DOHH2 (cell line): ENCODE data around the gene NPFFR1.

Source experiments
- CTCF ChIP-seq: fragments of 200-600 bp; sonication (generic); IDR thresholded peaks from one replicate; pipeline ENCODE4 v1.5.1; 2014; ENCODE audit warnings: antibody characterized with exemption, mild to moderate bottlenecking, low read depth, low read length; ENCODE audit not compliant: poor library complexity, severe bottlenecking
- EZH2phosphoT487 ChIP-seq: fragments of 200-600 bp; sonication (generic); IDR thresholded peaks from 2 replicates; pipeline ENCODE4 v1.6.1; 2017; ENCODE audit warnings: borderline replicate concordance, mild to moderate bottlenecking, antibody characterized with exemption, low read length, moderate library complexity, mixed read lengths

GRCh38 chr10:70319183-70319582, 35.4 kb upstream of the NPFFR1 start:
- TF ChIP-seq CTCF, result no peak
- TF ChIP-seq EZH2phosphoT487, result no peak
